ENCODE data around the gene PCBP3. TPM values are rescaled to one million over a fixed set of nuclear protein-coding genes. Genes with fewer than 3 reads are reported as not detected.
A peak's percentile ranks its signal among the peaks of the same experiment; 100 is the strongest.

The PCBP3 gene
- total RNA-seq, 4 donors from 2014 or later: 0.13 to 0.26 TPM; not detected in 2

DNA sequence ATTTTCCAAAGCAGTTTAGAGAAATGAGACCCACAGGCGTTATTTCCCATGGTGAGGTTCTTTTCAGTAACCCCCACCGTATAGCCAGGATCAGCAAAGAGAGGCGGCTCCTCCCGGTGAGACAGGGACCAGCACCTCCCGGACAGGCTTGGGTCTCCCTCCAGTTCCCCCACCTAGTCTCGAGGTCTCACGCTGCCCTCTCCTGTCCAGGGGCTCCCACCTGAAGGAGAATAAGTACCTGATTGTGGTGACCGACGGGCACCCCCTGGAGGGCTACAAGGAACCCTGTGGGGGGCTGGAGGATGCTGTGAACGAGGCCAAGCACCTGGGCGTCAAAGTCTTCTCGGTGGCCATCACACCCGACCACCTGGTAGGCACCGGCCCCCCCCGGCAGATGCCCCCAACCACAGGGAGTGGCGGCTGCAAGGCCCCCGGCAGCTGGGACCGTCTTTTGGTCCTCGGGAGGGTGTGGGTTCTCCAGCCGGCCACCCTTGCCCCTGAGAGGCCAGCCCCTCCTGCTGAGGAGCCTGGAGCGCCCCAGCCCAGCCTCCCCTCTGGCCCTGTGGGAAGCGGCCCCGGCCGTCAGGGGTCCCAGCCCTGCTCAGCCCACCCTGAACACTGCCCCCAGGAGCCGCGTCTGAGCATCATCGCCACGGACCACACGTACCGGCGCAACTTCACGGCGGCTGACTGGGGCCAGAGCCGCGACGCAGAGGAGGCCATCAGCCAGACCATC, 343.0 kb downstream of the PCBP3 start:
- DNase-seq: no peak
- Histone ChIP-seq H3K36me3 (peaks cover 0 to 14% of the 10 kb centered on the region in 2 donors), H3K4me3 (no peak overlapping the region), H3K27ac (peak overlapping the region in 2 of 4 donors; percentile 77 to 81), H3K4me1 (peaks cover 0 to 5% of the 10 kb centered on the region in 2 donors), H3K9me3 (no peaks in the 10 kb centered on the region), H3K27me3 (no peaks in the 10 kb centered on the region)
- TF ChIP-seq POLR2A (IDR thresholded peaks at IDR 0.05) (no peak), CTCF (IDR thresholded peaks at IDR 0.05 in 4 of 5, conservative IDR thresholded peaks at IDR 0.05 in 1 of 5) (no peak)
- in situ Hi-C loops (cut with MboI; ENCODE audit: low sequenced_read_pairs in 4 of 4) (no loop called here), intact Hi-C loops (cut with DNase I; ENCODE audit: low total_unique reads) (no loop called here)
- no peak for ATAC-seq

DNA sequence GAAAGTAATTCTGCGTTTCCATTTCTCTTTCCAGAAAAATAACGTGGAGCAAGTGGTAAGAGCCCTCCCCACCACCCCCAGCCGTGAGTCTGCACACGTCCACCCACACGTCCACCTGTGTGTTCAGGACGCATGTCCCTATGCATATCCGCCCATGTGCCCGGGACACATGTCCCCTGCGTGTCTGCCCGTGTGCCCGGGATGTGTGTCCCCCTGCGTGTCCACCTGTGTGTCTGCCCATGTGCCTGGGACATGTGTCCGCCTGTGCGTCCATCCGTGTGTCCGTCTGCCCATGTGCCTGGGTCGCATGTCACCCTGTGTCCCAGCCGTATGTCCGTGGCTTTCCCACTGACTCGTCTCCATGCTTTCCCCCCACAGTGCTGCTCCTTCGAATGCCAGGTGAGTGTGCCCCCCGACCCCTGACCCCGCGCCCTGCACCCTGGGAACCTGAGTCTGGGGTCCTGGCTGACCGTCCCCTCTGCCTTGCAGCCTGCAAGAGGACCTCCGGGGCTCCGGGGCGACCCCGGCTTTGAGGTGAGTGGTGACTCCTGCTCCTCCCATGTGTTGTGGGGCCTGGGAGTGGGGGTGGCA, 343.7 kb downstream of the PCBP3 start:
- no peak overlapping the region for H3K4me3 ChIP-seq
- H3K27ac ChIP-seq: peak overlapping the region in 1 of 4 donors; percentile 81
- intact Hi-C loops (cut with DNase I; ENCODE audit: low total_unique reads): no loop called here
- DNase-seq (peak in 1 of 2 donors; percentile 9), ATAC-seq (no peak)
- peaks cover 0 to 14% of the 10 kb centered on the region in 2 donors for H3K36me3 ChIP-seq
- H3K27me3 ChIP-seq: no peaks in the 10 kb centered on the region
- no peaks in the 10 kb centered on the region for H3K9me3 ChIP-seq
- in situ Hi-C loops (cut with MboI; ENCODE audit: low sequenced_read_pairs in 4 of 4): no loop called here
- peaks cover 0 to 4% of the 10 kb centered on the region in 2 donors for H3K4me1 ChIP-seq
- no peak for TF ChIP-seq CTCF (IDR thresholded peaks at IDR 0.05 in 4 of 5, conservative IDR thresholded peaks at IDR 0.05 in 1 of 5)
- no peak for TF ChIP-seq POLR2A (IDR thresholded peaks at IDR 0.05)

DNA sequence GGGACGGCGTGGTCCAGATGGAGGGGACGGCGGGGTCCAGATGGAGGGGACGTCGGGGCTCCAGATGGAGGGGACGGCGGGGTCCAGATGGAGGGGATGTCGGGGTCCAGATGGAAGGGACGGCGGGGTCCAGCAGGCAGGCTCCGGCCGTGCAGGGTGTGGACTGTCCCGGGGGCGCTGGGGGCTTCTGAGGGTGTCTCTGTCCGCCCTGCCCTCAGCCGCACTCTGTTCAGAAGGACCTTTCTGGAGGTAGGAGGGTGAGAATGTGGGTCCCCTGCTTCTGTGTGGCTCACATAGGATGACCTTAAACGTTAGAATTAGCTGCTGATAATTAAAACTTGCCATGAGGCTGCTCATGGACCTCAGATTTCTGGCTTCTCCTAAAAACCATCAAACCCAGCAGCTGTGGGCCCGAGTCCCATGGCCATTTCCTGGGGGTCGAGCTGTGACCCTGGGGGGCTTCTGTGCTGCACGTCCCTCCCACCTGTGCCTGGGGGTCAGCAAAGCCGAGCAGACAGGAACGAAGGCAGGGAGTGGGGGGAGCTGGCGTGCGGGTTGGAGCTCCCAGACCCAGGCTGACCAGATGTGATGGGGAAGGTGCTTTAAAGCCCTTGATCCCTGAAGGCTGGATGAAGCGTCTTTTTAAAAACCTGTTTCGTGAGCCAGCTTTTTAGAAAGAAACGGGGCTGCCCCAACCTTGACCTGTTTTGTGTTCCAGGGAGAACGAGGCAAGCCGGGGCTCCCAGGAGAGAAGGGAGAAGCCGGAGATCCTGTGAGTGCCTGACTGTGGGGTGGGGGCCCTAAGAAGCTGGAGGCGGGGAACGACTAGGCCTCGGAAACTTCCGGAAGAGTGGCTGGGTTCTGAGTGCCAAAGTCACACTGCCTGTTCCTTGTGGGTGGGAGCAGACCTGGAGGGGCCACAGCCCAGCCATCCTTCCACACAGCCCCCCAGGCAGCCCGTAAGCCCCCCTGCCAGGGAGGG, 345.1 kb downstream of the PCBP3 start:
- Histone ChIP-seq H3K9me3 (no peaks in the 10 kb centered on the region), H3K27ac (peak overlapping the region in 2 of 4 donors; percentile 45 to 52), H3K36me3 (peaks cover 0 to 14% of the 10 kb centered on the region in 2 donors), H3K4me3 (no peak overlapping the region), H3K4me1 (no peaks in the 10 kb centered on the region), H3K27me3 (no peaks in the 10 kb centered on the region)
- DNase-seq (peak in 1 of 2 donors; percentile 10), ATAC-seq (no peak)
- intact Hi-C loops (cut with DNase I; ENCODE audit: low total_unique reads) (no loop called here), in situ Hi-C loops (cut with MboI; ENCODE audit: low sequenced_read_pairs in 4 of 4) (no loop called here)
- no peak for TF ChIP-seq POLR2A (IDR thresholded peaks at IDR 0.05)

- Histone ChIP-seq H3K4me3 (no peak overlapping the region), H3K4me1 (no peaks in the 10 kb centered on the region), H3K27me3 (no peaks in the 10 kb centered on the region), H3K27ac (peak overlapping the region in 1 of 4 donors; percentile 52), H3K9me3 (no peaks in the 10 kb centered on the region), H3K36me3 (peaks cover 0 to 14% of the 10 kb centered on the region in 2 donors)
- TF ChIP-seq CTCF (IDR thresholded peaks at IDR 0.05 in 4 of 5, conservative IDR thresholded peaks at IDR 0.05 in 1 of 5) (no peak), POLR2A (IDR thresholded peaks at IDR 0.05) (no peak)
- peak in 1 of 2 donors; percentile 1 for DNase-seq
- no peak for ATAC-seq
- intact Hi-C loops (cut with DNase I; ENCODE audit: low total_unique reads): no loop called here
- in situ Hi-C loops (cut with MboI; ENCODE audit: low sequenced_read_pairs in 4 of 4): no loop called here
Measured at GRCh38 chr21:45989355-45990048, 346.0 kb downstream of the PCBP3 start.

All from gastrocnemius medialis (tissue), 4 donors.